HG03103 (cell line): ENCODE data around the gene TLL1.

ENCODE experiments used
- ATAC-seq: cut with Tn5 transposase; IDR thresholded peaks from one replicate; pipeline ENCODE4 v1.9.1; 2021; ENCODE audit warnings: low read depth; ENCODE audit not compliant: unreplicated experiment

The TLL1 gene

DNA sequence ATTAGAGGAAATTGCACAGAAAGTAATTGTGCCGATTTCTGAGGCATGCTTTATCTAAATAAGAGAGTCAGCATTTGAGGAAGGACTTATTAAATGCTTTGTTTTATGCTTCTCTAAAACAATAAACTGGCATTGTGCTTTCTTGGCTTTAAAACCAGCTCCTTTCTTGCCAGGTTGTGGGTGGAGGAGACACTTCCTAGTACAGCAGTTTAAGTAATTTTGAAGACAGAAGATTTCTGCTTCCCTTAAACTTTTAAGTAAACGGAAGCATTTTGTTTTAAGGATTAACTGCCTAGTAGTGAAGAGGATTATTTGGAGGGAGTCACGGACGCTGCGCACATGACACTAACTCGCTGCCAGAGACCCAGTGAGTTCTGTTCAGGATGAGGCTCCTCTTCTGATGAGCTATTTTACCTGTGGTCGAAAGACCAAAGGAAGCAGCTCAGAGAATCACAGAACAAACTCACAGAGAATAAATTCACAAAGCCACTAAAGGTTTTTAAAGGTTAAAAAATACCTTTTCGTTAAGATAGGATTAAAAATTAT lies 169.5 kb downstream of the TLL1 start:
- ATAC-seq: no peak

DNA sequence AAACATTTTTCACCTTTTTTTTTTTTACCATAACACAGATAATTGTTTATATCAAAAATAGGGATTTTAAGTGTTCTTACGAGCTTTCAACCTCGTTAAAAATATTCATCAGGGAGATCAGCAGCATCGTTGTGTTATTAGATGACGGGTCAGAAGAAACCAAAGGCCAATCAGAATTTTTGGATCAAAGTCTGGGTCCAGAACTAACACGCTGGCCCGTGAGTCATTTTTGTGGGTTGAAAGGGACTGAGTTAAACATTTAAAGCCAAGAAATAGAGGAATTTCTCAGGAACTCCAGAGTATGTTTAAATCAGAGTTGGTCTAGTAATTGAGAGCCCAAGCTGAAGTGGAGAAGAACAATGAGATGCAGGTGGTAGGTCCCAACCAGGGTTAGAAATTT lies 170.8 kb downstream of the TLL1 start:
- no peak for ATAC-seq

DNA sequence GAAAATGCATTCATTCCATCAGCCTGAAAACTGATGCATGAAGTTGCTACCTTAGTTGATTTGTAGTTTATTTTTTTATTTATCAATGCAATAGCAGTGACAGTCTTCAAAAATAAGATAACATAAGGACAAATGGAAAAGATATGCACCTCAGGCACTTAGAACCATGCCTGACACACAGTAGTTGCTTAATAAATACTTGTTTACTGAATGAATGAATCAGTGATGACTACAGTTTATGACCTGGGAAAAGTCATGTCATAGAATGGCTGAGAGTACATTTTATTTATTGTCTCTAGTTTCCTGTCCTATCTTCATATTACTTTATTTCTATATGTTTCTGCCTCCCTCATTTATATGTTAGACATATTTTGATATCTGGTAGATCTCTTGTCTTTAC lies 171.8 kb downstream of the TLL1 start:
- no peak for ATAC-seq

DNA sequence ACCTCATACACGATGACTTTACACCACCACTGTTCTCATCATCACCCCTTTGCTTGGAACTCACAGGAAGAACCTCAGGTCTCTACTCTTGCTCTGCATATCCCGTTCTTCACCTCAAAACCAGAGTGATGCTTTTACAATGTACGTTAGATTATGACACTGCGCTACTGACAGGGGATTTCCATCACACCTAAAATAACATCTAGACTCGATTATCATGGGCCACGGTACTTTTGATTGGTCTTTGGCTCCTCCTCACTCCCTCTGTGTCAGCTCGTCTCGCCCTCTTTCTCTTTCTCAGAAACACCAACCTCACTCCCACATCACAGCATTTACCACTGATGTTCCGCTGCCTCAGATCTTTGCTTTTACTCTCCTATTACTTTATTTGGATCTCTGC lies 172.4 kb downstream of the TLL1 start:
- ATAC-seq: no peak

DNA sequence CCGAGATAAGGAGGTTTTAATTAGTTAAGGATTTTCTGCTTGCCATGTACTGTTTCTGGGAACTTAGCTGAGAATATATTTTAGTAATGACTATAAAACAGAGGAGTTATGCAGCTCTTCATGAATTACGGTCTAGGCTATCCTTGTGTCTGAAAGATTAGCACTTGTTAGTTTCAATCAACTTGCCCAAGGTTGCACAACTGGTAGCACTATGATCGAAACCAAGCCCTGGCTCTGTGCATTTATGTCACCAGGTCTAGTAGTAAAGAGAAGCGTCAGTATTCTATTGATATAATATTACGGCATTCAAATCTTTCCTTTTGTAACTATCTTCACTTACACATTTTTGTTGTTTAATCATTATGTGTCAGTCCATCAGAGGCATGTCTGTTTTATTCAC lies 176.0 kb downstream of the TLL1 start:
- no peak for ATAC-seq

DNA sequence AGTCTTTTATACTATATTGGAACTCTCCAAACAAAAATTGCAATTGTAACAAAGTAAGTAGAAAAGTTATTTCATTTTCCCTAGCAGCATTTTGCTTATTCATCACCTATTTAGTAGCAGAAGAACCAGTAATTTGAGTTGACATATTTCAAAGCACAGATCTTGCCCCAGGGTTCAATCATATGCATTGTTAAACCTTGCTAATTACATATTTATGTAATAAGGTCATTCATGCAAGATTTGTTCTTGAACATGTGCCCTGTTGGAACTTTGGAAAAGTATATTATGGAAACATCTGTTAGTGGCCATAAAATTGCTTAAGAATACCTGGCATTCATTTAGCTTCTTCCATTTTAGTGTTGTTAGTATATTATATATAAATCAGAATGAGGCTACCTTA lies 191.7 kb downstream of the TLL1 start:
- ATAC-seq: no peak

DNA sequence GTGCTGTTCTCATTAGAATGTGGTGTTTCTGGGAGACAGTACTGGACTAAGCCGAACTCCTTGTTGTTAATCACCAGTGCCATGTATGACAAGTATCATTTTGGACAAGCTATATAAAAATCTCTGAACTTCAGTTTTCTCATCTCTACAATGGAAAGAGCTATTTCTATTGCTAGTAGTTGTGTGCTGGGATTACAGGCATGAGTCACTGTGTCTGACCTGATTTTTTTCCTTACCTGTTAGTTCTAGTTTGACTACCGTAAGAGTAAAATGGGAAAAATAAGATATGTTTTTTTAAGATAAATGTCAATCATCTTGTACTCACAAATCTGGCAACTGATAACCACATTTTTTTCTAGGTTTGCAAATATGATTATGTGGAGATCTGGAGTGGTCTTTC lies 192.3 kb downstream of the TLL1 start:
- no peak for ATAC-seq

DNA sequence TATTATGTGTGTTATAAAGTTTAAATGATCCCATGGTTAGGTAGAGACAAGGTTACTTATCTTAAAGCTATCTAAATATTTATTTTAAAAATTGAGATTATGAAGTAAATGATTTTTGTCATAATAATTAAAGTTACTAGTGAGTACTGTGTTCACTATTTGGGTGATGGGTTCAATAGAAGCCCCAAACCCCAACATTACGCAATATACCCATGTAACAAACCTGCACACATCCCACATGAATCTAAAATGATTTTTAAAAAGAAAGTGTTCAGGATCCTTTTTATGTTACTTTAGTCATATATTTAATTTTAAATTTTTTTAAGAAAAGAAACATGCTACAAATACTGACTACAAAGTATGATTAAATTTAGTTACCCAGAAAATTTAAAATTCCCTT lies 193.9 kb downstream of the TLL1 start:
- no peak for ATAC-seq

DNA sequence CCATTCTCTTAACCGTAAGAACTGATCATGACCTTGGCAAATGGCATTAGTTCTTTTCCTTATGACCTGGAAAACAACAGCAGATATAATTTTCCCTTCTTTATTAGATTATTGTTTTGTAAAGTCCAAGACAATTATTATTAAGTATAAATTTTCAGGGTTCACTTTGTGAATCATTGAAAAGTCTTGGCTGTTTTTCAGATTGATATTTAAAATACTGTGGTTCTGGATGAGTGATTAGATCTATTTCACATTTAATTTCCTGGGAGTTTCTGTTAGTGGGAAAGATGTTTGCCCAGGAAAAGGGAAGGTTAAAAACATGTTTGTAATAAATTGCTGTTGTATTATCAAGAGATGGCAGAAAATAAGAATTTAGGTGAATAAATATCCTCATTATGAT lies 194.9 kb downstream of the TLL1 start:
- no peak for ATAC-seq

DNA sequence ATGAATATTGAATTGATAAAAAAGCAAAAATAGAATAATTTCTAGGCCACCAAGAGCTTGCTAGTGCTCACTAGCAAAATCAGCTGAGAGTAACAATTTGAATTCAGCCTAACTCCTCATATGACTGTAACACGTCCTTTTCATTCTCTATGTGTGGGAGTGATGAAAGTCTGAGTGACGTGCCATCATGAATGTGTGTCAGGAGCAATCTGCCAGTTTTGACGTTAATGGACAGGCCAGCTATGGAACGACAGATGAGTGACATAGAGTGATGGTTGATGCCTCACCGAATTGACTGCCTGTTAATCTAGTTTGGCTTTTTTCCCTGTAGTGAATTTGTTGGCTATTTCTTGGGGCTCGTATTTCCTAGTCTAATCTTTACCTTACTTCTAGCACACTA lies 200.7 kb downstream of the TLL1 start:
- ATAC-seq: no peak

DNA sequence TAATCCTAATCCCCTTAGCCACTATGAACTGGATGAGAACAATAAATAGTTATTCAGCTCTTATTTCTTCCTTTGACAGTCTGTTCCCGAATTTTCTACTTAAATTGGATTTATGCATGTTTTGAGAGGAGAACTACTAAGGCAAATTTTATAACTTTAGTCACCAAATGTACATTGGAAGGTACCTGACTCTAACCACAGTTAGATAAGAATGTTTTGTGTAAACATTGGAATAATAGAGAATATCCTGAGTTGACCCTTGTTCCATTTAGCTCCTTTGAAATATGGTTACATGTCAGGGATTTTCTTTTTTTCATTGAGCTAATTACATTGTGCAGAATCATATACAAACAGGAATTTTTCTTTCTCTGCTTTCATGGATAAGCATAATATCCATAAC lies 202.6 kb downstream of the TLL1 start:
- ATAC-seq: no peak

DNA sequence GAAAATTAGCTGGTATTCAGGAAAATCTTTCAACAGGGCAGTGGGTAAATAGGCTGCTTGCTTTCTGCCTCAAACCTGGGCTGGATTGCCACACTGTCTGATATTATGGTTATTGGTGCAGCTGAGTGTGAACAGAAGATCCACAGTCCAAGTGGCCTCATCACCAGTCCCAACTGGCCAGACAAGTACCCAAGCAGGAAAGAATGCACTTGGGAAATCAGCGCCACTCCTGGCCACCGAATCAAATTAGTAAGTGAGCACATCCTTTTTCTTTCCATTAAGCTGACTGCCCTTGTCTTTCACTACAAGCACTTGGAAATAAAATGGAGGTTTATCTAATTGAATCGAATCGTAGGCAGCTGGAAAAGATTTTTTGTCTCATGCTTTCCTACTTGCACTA lies 204.7 kb downstream of the TLL1 start:
- no peak for ATAC-seq

DNA sequence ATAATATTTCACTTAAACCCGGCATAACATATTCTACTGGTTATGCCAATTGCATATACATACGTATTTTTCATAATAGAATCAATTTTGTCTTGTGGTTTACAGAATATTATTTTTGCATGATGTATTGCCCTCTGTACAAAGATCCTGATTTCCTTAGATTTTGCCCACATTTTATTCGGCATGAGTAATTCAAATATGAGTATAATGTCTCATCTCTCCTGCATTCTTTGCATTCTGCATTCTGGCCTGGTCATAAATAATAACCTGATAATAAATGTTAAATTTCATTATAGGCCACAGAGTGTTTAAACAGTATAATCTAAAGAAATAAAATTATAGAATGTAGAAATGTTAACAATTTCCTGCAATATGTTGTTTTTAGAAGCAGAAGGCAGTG lies 205.3 kb downstream of the TLL1 start:
- ATAC-seq: no peak

DNA sequence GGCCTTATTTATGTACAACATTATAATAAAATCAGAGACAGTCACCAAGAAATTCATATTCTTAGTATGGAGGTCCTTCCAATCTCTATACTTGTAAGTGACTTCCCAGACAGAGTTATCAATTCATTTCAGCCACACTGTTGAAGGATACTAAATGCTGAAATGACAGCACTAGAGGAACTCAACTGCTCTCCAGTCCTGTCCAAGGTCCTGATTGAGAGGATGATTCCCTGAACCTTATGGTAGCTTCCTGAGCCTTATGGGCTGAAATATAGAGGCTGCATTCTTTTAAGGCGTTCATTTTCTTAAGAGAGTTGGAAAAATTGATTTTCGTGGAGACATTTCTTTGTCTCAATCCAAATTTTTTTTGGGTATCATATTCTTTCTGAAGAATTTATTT lies 205.9 kb downstream of the TLL1 start:
- no peak for ATAC-seq

DNA sequence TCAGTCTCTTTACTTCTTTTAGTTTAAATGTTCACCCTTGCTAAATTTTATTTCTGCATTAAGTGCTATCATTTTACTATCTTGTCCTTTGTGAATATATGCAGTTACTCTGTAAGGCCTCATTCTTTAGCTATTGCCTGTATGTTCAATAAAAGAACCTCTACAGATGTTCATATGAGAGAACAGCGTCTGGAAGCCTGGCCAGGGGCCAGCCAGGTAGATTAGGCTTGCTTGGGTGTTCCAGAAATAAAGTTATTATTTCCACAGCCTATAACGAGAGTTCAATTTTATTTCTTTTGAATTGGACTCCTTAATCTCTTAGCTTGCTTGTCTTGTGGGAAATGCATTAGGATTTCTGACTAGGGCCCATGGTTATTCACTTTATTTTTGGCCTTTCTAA lies 214.5 kb downstream of the TLL1 start:
- no peak for ATAC-seq

DNA sequence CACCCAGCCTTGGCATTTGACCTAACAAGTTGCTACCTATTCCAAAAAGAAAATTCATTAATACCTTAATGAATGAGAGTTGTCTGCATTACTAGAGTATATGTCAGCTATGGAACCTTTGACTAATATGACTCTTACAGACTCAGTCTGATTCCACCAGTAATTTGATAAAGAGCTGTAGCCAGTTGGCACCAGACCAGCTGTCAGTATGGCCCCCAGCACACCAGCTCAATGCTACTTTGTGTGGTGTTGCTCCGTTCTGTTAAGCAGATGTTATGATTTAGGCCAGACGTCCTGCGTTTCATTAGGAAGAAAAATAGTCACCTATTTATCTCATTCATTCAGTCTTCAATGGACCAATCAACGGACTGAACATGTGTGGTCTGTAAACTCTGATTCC lies 215.5 kb downstream of the TLL1 start:
- ATAC-seq: no peak

DNA sequence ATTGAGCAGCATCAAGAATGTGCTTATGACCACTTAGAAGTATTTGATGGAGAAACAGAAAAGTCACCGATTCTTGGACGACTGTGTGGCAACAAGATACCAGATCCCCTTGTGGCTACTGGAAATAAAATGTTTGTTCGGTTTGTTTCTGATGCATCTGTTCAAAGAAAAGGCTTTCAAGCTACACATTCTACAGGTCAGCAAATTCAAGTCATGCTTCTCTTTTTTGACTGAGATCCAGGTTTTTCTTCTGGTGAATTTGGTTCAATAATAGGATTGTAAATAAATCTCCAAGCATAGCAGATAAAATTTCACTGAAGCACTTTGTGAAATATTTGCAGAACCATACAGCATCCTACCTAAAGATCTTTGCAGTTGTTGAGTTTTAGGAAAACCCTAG lies 218.1 kb downstream of the TLL1 start:
- no peak for ATAC-seq

DNA sequence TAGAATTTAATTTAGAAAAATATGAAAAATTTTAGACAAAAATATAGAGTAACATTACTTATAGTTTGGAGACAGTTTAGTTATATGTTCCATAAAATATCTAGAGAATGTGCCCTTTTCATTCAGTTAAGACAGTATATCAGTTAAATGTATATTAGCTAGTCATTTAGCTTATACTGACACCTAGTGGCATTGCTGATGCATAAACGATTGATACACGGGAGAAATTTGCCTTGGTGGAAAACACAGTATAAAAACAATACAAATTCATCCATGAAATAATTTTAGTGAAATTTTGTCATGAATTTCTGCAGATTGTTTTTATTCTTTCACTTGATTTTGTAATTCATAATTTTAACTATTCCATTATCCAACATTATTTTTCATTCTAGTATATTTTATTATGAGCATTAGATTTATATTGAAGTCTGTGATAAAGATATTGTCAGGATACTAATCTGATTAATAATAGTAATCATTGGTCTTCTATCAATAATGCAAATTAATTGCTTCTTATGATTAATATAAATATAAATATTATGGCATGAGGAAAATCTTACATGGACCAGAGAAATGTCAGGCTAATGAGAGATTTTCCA lies 219.0 kb downstream of the TLL1 start:
- ATAC-seq: peak; percentile 81

DNA sequence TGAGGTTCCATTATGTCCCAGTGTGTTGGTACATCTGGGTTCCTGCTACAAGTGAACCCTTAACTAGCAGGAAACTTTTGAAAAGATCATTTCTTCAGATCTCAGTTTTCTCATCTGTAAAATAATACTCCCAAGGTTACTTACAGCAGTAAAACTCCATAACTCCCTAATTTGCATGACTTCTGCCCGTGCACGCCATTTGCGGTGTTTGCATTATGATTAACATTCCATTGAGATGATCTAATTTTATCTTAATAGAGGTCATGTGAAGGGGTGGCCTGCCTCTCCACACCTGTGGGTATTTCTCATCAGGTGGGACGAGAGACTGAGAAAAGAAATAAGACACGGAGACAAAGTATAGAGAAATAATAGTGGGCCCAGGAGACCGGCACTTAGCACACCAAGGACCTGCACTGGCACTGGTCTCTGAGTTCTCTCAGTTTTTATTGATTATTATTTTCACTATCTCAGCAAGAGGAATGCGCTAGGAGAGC lies 219.8 kb downstream of the TLL1 start:
- no peak for ATAC-seq

DNA sequence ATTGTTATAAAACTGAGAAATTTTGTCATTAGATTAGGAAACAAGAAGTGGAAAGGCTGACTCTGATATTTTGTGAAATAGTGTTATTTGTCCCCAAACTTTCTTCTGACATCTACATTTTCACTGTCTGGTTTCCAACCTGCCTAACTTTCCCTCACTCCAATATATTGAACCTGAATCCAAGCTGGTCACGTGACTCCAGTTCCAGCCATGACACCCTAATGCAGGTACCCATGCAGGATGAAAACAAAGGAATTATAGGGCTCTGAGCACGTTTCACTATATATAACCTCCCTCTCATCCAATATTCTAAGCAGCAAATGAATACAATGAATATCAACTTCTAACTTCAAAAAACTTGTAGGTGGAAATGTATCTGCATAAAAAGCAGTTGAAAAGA lies 231.6 kb downstream of the TLL1 start:
- no peak for ATAC-seq

DNA sequence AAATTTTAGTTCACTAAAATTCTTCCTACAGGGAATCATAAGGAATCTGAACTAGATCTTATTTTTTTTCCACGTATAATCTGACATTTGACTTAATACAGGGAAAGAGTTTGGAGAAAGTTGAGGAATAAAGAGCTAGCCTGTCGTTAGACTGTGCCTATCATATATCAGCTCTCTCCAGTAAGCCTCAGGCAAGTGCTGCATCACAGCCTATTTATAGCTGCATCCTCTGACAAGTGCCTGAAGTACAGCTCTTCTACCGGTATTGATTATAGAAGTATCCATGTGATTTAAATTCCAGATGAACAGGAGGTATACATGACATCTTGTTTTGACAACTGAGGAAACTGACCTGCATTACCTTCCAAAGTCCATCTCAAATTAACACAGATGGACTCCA lies 248.9 kb downstream of the TLL1 start:
- no peak for ATAC-seq

DNA sequence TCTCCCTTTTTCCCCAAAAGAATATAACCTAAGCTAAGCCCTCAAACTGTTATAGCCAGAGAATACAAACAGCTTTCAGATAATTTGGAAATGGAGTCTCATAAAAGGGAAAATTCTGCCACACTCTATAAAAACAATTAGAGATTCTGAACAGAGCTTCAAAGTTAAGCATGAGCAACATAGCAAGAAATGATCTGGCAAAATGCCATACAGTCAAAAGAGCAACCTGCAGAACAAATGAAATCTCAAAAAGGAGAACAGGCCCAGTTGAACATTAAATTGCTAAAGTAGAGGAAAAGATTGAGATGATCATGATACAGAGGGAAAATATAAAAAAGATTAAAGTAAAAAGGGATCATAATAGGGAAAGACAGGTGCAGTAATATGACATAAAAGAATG lies 250.5 kb downstream of the TLL1 start:
- ATAC-seq: no peak

DNA sequence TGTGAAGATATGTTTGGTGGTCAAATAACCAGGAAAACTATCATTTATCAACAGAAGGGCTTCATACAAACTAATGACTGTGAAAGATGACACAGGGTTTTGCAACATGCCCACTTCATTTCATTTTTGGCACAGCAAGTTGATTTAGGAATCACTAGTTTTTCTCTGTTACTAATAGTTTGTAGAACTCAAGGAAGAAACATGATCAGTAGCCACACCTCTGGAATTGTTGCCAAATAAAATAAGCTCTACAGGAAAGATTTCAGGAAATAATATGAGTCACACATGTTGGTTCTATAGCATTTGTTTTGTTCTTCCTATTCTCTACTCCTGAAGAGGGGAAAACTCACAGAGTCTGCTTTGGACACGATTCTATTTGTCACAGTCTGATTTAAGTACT lies 255.4 kb downstream of the TLL1 start:
- no peak for ATAC-seq
